Adrenal gland (tissue), 5 donors: ENCODE data around the gene CUL9.

Experiments
- CTCF ChIP-seq, 6 experiments: fragments of 450-650 bp in 4 of 6; fragments of 200-600 bp in 2 of 6; sonication (generic) in 1 of 6; IDR thresholded peaks; 1 replicate in 5 of 6; 2 replicates in 1 of 6; pipeline versions ENCODE4 v1.5.1 to v1.8.0; 2016 to 2021; ENCODE audit warnings: antibody characterized with exemption in 6 of 6, mild to moderate bottlenecking in 2 of 6, moderate library complexity in 1 of 6
- POLR2A ChIP-seq, 2 donors: fragments of 450-650 bp; IDR thresholded peaks; one replicate each; pipeline ENCODE4 v1.6.1; 2017; ENCODE audit warnings: antibody characterized with exemption in 2 of 2, mild to moderate bottlenecking in 2 of 2, moderate library complexity in 1 of 2
- donor health status: DM: no; HTN: no; CAD: no.

GRCh38 chr6:43143235-43144128 is 38.5 kb upstream of the CUL9 start:
- peak; percentile 88 to 99 (median 96) for TF ChIP-seq CTCF (IDR thresholded peaks at IDR 0.05)
- TF ChIP-seq POLR2A (IDR thresholded peaks at IDR 0.05): no peak
